Adrenal gland (tissue), 5 donors: ENCODE data around the gene PRLR.

Experiments
- POLR2A ChIP-seq, 2 donors: fragments of 450-650 bp; IDR thresholded peaks; one replicate each; pipeline ENCODE4 v1.6.1; 2017; ENCODE audit warnings: antibody characterized with exemption in 2 of 2, mild to moderate bottlenecking in 2 of 2, moderate library complexity in 1 of 2
- TF ChIP-seq, protein P1 (sequence below), 6 experiments: fragments of 450-650 bp in 4 of 6; fragments of 200-600 bp in 2 of 6; sonication (generic) in 1 of 6; IDR thresholded peaks; 1 replicate in 5 of 6; 2 replicates in 1 of 6; pipeline versions ENCODE4 v1.5.1 to v1.8.0; 2016 to 2021; ENCODE audit warnings: antibody characterized with exemption in 6 of 6, mild to moderate bottlenecking in 2 of 6, moderate library complexity in 1 of 6
- donor health status: DM: no; HTN: no; CAD: no.

DNA sequence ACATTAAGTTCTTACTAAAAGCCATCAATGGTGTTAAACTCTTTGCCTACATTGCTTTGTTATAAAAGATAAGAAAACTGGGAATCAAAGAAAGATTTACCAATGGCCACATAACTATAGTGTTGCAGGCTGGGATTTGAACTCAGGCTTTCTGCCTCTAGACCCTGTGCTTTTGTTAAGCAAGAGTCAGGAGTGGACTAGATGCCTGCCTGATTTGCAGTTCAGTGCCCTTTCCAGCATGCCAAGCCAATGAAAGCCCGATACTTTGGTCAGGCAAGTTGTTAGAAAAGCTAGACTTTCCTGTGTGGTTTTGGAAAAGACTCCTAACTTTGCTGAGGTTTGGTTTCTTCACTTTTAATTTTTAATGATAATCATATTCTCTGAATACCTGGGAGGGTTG, 161.1 kb downstream of the PRLR start:
- TF ChIP-seq POLR2A (IDR thresholded peaks at IDR 0.05), result no peak
- TF ChIP-seq, protein P1, sequence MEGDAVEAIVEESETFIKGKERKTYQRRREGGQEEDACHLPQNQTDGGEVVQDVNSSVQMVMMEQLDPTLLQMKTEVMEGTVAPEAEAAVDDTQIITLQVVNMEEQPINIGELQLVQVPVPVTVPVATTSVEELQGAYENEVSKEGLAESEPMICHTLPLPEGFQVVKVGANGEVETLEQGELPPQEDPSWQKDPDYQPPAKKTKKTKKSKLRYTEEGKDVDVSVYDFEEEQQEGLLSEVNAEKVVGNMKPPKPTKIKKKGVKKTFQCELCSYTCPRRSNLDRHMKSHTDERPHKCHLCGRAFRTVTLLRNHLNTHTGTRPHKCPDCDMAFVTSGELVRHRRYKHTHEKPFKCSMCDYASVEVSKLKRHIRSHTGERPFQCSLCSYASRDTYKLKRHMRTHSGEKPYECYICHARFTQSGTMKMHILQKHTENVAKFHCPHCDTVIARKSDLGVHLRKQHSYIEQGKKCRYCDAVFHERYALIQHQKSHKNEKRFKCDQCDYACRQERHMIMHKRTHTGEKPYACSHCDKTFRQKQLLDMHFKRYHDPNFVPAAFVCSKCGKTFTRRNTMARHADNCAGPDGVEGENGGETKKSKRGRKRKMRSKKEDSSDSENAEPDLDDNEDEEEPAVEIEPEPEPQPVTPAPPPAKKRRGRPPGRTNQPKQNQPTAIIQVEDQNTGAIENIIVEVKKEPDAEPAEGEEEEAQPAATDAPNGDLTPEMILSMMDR (IDR thresholded peaks at IDR 0.05), result no peak
